Epithelial cell of esophagus (primary cell): ENCODE results near the gene JUND.

Experiments
- DNase-seq: peaks from one replicate; pipeline ENCODE4 v3.0.0; 2010; ENCODE audit warnings: low read depth
- H3K4me3 ChIP-seq: 2 replicates; pipeline ENCODE4 v1.5.1; 2011; ENCODE audit warnings: mild to moderate bottlenecking, low read length, control low read depth
- CTCF ChIP-seq: IDR thresholded peaks from 2 replicates; pipeline ENCODE4 v1.5.1; 2011; ENCODE audit warnings: low read depth, mild to moderate bottlenecking, low read length, control low read depth, inconsistent platforms; ENCODE audit not compliant: insufficient read depth; ENCODE audit errors: missing control alignments

JUND gene

DNA sequence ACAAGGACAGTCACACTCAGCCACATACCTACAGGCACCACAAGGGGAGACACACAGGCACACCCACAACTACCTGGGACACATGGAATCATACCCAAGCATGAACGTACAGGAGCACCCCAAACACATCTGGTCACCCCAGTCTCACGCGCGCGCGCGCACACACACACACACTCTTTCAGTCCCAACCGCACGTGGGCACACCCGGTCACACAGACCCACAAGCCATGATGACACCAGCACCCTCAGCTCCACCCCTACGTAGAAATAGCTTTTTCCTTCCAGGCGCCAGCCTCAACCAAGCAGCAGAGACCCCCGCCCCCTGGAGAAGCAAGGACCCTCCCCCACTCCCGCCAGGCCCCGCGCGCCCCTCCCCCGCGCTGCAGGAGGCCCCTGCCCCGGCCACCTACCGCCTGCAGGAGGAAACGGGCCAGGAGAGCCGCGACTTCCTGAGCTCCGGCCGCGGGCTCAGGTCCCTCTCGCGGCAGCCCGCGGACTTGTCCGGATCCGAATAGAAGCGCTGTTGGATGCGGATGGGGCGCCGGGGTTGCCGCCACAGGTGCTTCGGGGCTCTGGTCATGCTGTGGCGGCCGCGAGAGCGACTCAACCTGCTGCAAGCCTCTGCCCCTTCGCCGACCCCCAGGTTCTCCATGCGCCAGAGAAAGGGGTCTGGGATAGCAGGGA lies 48.7 kb downstream of the JUND start:
- no peak overlapping the region for H3K4me3 ChIP-seq
- peak; percentile 33 for DNase-seq
- no peak for TF ChIP-seq CTCF

GRCh38 chr19:18231775-18232174 lies 49.6 kb downstream of the JUND start:
- no peak overlapping the region for H3K4me3 ChIP-seq
- no peak for DNase-seq
- no peak for TF ChIP-seq CTCF

DNA sequence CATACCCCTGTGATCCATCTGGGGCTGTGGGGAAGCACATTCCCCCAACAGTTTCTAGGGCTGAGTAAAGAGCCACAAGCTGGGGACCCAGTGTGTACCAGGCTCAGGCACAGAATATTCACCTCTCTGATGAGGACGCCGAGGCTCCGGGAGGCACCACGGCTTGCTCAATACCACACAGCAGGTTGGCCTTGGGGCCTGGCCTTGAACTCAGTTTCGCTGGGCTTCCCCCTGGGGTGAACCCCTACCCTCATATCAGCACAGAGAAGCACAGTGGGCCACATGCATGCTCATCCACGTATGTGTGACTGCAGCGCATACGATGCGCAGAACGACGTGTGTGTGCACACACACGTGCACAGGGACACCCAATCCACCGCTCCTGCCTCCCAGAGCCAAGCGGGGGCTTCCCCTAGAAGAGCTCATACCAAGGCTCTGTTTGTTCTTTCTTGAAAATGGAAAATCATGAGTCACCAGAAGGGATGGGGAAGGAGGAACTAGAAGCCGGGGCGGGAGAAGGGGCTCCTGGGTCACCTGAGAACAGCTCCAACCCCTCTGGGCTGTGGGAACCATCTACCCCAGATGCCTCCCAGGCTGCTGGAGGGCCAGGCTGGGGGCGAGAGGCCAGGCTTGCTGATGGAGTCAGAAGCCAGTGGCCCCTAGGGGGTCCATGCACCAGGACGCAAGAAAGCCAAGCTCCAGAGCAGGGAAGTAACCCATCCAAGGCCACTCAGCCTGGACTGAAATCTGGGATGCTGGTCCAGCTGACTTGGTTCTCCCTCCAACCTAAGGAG lies 50.3 kb downstream of the JUND start:
- no peak overlapping the region for H3K4me3 ChIP-seq
- TF ChIP-seq CTCF = no peak
- DNase-seq = no peak

- TF ChIP-seq CTCF = no peak
- H3K4me3 ChIP-seq = no peak overlapping the region
- no peak for DNase-seq
Observed at GRCh38 chr19:18229915-18230314, 51.5 kb downstream of the JUND start.
